ENCODE data around the gene CCDC85C. TPM values are rescaled to one million over a fixed set of nuclear protein-coding genes. Genes with fewer than 3 reads are reported as not detected.

Gene CCDC85C
- total RNA-seq, 2 donors from 2014 or later = 54.0 to 73.4 TPM

GRCh38 chr14:99507860-99508640, 96.0 kb downstream of the CCDC85C start:
- Histone ChIP-seq H3K27ac (no peak overlapping the region), H3K36me3 (peaks cover 41% of the 10 kb centered on the region), H3K9ac (ENCODE audit: low read depth in 2 of 2, low read length in 2 of 2) (no peak overlapping the region), H3K4me1 (no peaks in the 10 kb centered on the region), H3K4me3 (no peak overlapping the region), H3K9me3 (no peaks in the 10 kb centered on the region), H3K27me3 (no peaks in the 10 kb centered on the region)
- DNase-seq = no peak
- no peak for TF ChIP-seq CTCF (IDR thresholded peaks at IDR 0.05)
- intact Hi-C loops (cut with DNase I) = no loop called here

GRCh38 chr14:99506276-99506675, 97.7 kb downstream of the CCDC85C start:
- Histone ChIP-seq H3K4me1 (no peaks in the 10 kb centered on the region), H3K27ac (no peak overlapping the region), H3K4me3 (no peak overlapping the region), H3K9ac (ENCODE audit: low read depth in 2 of 2, low read length in 2 of 2) (no peak overlapping the region), H3K36me3 (peaks cover 57% of the 10 kb centered on the region), H3K9me3 (no peaks in the 10 kb centered on the region), H3K27me3 (no peaks in the 10 kb centered on the region)
- intact Hi-C loops (cut with DNase I) = no loop called here
- no peak for DNase-seq
- TF ChIP-seq CTCF (IDR thresholded peaks at IDR 0.05) = no peak

GRCh38 chr14:99505089-99505488, 98.9 kb downstream of the CCDC85C start:
- DNase-seq = no peak
- Histone ChIP-seq H3K27me3 (no peaks in the 10 kb centered on the region), H3K4me1 (no peaks in the 10 kb centered on the region), H3K36me3 (peaks cover 59% of the 10 kb centered on the region), H3K9me3 (no peaks in the 10 kb centered on the region), H3K27ac (no peak overlapping the region), H3K9ac (ENCODE audit: low read depth in 2 of 2, low read length in 2 of 2) (no peak overlapping the region), H3K4me3 (no peak overlapping the region)
- no peak for TF ChIP-seq CTCF (IDR thresholded peaks at IDR 0.05)
- intact Hi-C loops (cut with DNase I) = no loop called here

GRCh38 chr14:99503848-99504453, 100.1 kb downstream of the CCDC85C start:
- Histone ChIP-seq H3K4me3 (no peak overlapping the region), H3K9me3 (no peaks in the 10 kb centered on the region), H3K36me3 (peaks cover 59% of the 10 kb centered on the region), H3K9ac (ENCODE audit: low read depth in 2 of 2, low read length in 2 of 2) (no peak overlapping the region), H3K4me1 (no peaks in the 10 kb centered on the region), H3K27ac (no peak overlapping the region), H3K27me3 (no peaks in the 10 kb centered on the region)
- intact Hi-C loops (cut with DNase I) = no loop called here
- TF ChIP-seq CTCF (IDR thresholded peaks at IDR 0.05) = no peak
- DNase-seq = no peak

- intact Hi-C loops (cut with DNase I) = no loop called here
- Histone ChIP-seq H3K36me3 (peaks cover 54% of the 10 kb centered on the region), H3K27ac (no peak overlapping the region), H3K4me3 (no peak overlapping the region), H3K27me3 (no peaks in the 10 kb centered on the region), H3K9ac (ENCODE audit: low read depth in 2 of 2, low read length in 2 of 2) (no peak overlapping the region), H3K4me1 (no peaks in the 10 kb centered on the region), H3K9me3 (no peaks in the 10 kb centered on the region)
- TF ChIP-seq CTCF (IDR thresholded peaks at IDR 0.05) = no peak
- no peak for DNase-seq
Observed at GRCh38 chr14:99502989-99503421, 101.0 kb downstream of the CCDC85C start.

All from colonic mucosa (tissue), 4 donors.